Panc1 (cell line): ENCODE data around the gene SHROOM3. TPM values are rescaled to one million over a fixed set of nuclear protein-coding genes. Genes with fewer than 3 reads are reported as not detected.

ENCODE experiments used
- ATAC-seq: fragments of 200-7000 bp; cut with Tn5 transposase; 2 replicates; pipeline ENCODE4 v1.9.1; 2020; ENCODE audit warnings: mild to moderate bottlenecking, moderate library complexity
- BruUV-seq: library from RNA; stranded (reverse); fragments of 400-500 nt; replicated peaks from 2 replicates; lab custom pipeline; 2021; lab: Mats Ljungman, UMichigan
- CTCF ChIA-PET: fragments of 300-600 bp; sonication (Branson Sonifier 250); formaldehyde crosslinking; loops from one replicate; lab custom pipeline; 2022; ENCODE audit warnings: antibody characterized with exemption; lab: Charles Lee
- POLR2A ChIA-PET: fragments of 300-600 bp; sonication (Branson Sonifier 250); formaldehyde crosslinking; loops from one replicate; lab custom pipeline; 2022; ENCODE audit warnings: antibody characterized with exemption; lab: Charles Lee
- DNase-seq: peaks from one replicate; pipeline ENCODE4 v3.0.0-alpha.2; 2010; ENCODE audit warnings: low read depth, low spot score
- H3K27ac ChIP-seq: 2 replicates; pipeline ENCODE4 v1.5.1; 2011; ENCODE audit warnings: mild to moderate bottlenecking, low read length, inconsistent platforms
- H3K27me3 ChIP-seq: fragments of 200-500 bp; sonication (Bioruptor generic); 2 replicates; pipeline ENCODE4 v1.6.0; 2014; ENCODE audit warnings: low read length, inconsistent platforms; ENCODE audit not compliant: control insufficient read depth, insufficient read depth
- H3K36me3 ChIP-seq: fragments of 200-500 bp; sonication (Bioruptor generic); 2 replicates; pipeline ENCODE4 v1.5.1; 2014; ENCODE audit warnings: inconsistent platforms, mild to moderate bottlenecking, low read length, moderate library complexity; ENCODE audit not compliant: control insufficient read depth, insufficient read depth
- H3K4me1 ChIP-seq: 2 replicates; pipeline ENCODE4 v1.5.1; 2011; ENCODE audit warnings: inconsistent platforms, mild to moderate bottlenecking, low read length, moderate library complexity; ENCODE audit not compliant: control insufficient read depth, insufficient read depth
- H3K4me3 ChIP-seq, 2 experiments: 2 replicates each; pipeline ENCODE4 v1.5.1; 2011 to 2012; ENCODE audit warnings: low read depth in 2 of 2, low read length in 2 of 2, mild to moderate bottlenecking in 2 of 2, inconsistent platforms in 1 of 2, moderate library complexity in 1 of 2
- H3K9me3 ChIP-seq: fragments of 200-500 bp; sonication (Bioruptor generic); 2 replicates; pipeline ENCODE4 v1.5.1; 2014; ENCODE audit warnings: low read depth, mild to moderate bottlenecking, inconsistent platforms, low read length, moderate library complexity; ENCODE audit not compliant: control insufficient read depth, insufficient read depth
- POLR2AphosphoS5 ChIP-seq: IDR thresholded peaks from 2 replicates; pipeline ENCODE4 v1.6.1; 2012; ENCODE audit warnings: mild to moderate bottlenecking, low read depth, low read length, moderate library complexity
- SIN3A ChIP-seq: IDR thresholded peaks from 2 replicates; pipeline ENCODE4 v1.6.1; 2012; ENCODE audit warnings: low read depth, mild to moderate bottlenecking, low read length, moderate library complexity, borderline replicate concordance; ENCODE audit not compliant: insufficient read depth
- TCF7L2 ChIP-seq: IDR thresholded peaks from 2 replicates; pipeline ENCODE4 v1.6.1; 2011; ENCODE audit warnings: mild to moderate bottlenecking, low read depth, low read length, inconsistent platforms
- in situ Hi-C: cut with HindIII; loops from 2 replicates; pipeline ENCODE4 v1.10.0; 2016; ENCODE audit warnings: low sequenced_read_pairs, low pct_unique_long_range_greater_than_20kb
- intact Hi-C: fragments of 100-400 bp; cut with micrococcal nuclease; formaldehyde crosslinking; loops from one replicate; pipeline ENCODE4 v1.10.0; 2022; ENCODE audit not compliant: unreplicated experiment
- total RNA-seq: library from RNA; stranded (reverse); gene quantifications from one replicate; pipeline ENCODE4 v1.2.1, GENCODE V29; 2021; ENCODE audit not compliant: unreplicated experiment
- TF ChIP-seq, protein P1 (sequence below), 2 experiments: IDR thresholded peaks; 2 replicates each; pipeline ENCODE4 v1.6.1; 2011 to 2012; ENCODE audit warnings: low read depth in 2 of 2, control low read depth in 1 of 2, low read length in 1 of 2, mild to moderate bottlenecking in 1 of 2, moderate library complexity in 1 of 2; ENCODE audit not compliant: insufficient read depth in 1 of 2
- TF ChIP-seq, protein P2 (sequence below): fragments of 450-650 bp; IDR thresholded peaks from 2 replicates; pipeline ENCODE4 v1.5.1; 2017; ENCODE audit warnings: mild to moderate bottlenecking

The SHROOM3 gene
- total RNA-seq, 1 experiment from 2014 or later, result 7.2 TPM

DNA sequence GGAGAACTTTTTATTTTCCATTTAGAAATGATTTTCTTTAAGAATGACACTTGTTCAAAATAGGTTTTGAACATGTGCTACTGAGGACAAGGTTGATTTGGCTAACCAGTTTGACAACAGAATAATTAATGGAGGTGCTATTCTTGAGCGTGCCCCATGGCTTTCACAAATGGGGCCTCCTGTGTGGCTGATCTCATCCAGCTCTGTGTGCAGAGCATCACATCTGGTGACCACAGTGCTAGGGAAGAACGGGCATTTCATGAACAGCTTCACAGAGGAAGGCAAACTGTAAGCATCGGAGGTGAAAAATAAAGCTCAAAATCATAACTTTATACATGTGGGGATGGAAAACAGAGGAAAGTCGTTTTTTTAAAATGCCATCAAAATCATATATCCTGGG lies 314.3 kb downstream of the SHROOM3 start:
- no peaks in the 10 kb centered on the region; the same call in 1 of the 2 replicates for H3K4me1 ChIP-seq
- no peaks in the 10 kb centered on the region for H3K27me3 ChIP-seq
- BruUV-seq, result no TSS peak
- intact Hi-C loops (no loop called here), in situ Hi-C loops (no loop called here)
- H3K4me3 ChIP-seq, result no peak overlapping the region
- no peak for DNase-seq
- ChIA-PET CTCF (no interaction called here), POLR2A (no interaction called here)
- ATAC-seq, result no peak
- TF ChIP-seq, protein P1, sequence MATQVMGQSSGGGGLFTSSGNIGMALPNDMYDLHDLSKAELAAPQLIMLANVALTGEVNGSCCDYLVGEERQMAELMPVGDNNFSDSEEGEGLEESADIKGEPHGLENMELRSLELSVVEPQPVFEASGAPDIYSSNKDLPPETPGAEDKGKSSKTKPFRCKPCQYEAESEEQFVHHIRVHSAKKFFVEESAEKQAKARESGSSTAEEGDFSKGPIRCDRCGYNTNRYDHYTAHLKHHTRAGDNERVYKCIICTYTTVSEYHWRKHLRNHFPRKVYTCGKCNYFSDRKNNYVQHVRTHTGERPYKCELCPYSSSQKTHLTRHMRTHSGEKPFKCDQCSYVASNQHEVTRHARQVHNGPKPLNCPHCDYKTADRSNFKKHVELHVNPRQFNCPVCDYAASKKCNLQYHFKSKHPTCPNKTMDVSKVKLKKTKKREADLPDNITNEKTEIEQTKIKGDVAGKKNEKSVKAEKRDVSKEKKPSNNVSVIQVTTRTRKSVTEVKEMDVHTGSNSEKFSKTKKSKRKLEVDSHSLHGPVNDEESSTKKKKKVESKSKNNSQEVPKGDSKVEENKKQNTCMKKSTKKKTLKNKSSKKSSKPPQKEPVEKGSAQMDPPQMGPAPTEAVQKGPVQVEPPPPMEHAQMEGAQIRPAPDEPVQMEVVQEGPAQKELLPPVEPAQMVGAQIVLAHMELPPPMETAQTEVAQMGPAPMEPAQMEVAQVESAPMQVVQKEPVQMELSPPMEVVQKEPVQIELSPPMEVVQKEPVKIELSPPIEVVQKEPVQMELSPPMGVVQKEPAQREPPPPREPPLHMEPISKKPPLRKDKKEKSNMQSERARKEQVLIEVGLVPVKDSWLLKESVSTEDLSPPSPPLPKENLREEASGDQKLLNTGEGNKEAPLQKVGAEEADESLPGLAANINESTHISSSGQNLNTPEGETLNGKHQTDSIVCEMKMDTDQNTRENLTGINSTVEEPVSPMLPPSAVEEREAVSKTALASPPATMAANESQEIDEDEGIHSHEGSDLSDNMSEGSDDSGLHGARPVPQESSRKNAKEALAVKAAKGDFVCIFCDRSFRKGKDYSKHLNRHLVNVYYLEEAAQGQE (IDR thresholded peaks at IDR 0.05; ENCODE audit: insufficient read depth in 1 of 2, low read depth in 2 of 2, low read length in 1 of 2), result no peak
- no peak for TF ChIP-seq SIN3A
- no peak for TF ChIP-seq POLR2AphosphoS5
- TF ChIP-seq, protein P2, sequence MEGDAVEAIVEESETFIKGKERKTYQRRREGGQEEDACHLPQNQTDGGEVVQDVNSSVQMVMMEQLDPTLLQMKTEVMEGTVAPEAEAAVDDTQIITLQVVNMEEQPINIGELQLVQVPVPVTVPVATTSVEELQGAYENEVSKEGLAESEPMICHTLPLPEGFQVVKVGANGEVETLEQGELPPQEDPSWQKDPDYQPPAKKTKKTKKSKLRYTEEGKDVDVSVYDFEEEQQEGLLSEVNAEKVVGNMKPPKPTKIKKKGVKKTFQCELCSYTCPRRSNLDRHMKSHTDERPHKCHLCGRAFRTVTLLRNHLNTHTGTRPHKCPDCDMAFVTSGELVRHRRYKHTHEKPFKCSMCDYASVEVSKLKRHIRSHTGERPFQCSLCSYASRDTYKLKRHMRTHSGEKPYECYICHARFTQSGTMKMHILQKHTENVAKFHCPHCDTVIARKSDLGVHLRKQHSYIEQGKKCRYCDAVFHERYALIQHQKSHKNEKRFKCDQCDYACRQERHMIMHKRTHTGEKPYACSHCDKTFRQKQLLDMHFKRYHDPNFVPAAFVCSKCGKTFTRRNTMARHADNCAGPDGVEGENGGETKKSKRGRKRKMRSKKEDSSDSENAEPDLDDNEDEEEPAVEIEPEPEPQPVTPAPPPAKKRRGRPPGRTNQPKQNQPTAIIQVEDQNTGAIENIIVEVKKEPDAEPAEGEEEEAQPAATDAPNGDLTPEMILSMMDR, result no peak
- TF ChIP-seq TCF7L2, result no peak
- H3K36me3 ChIP-seq, result no peaks in the 10 kb centered on the region
- H3K9me3 ChIP-seq, result peaks cover 3% of the 10 kb centered on the region; the same call in 1 of the 2 replicates
- H3K27ac ChIP-seq, result no peak overlapping the region

DNA sequence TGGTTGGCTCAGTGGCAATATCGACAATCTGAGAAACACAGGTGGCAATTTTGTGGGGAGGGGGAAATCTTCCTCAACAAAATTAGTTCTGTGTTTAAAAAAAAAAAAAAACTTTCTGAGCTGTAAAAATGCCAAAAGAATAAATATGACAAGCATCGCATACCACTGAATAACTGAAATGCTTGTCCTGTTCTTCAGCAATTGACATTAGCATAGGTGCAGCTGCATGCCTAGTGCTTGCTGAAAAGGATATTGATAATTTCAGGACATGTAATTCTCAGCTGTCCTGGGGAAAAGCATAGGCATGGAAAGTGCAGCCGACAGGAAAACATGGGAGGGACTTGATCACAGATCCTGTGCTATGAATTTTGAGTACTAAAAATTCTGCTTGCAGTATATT lies 315.7 kb downstream of the SHROOM3 start:
- intact Hi-C loops (loop anchor here (10.0 kb wide), 1 partner anchor 316 kb away; the partner anchor contains the start of gene SHROOM3), in situ Hi-C loops (no loop called here)
- DNase-seq (no peak), ATAC-seq (no peak)
- no peaks in the 10 kb centered on the region for H3K36me3 ChIP-seq
- POLR2A ChIA-PET, result no interaction called here
- no TSS peak for BruUV-seq
- no peaks in the 10 kb centered on the region for H3K27me3 ChIP-seq
- no peak overlapping the region for H3K4me3 ChIP-seq
- H3K9me3 ChIP-seq, result peaks cover 3% of the 10 kb centered on the region; the same call in 1 of the 2 replicates
- CTCF ChIA-PET, result no interaction called here
- H3K27ac ChIP-seq, result no peak overlapping the region
- no peaks in the 10 kb centered on the region; the same call in 1 of the 2 replicates for H3K4me1 ChIP-seq
- TF ChIP-seq SIN3A (no peak), TCF7L2 (no peak), POLR2AphosphoS5 (no peak)
- TF ChIP-seq, protein P1 (IDR thresholded peaks at IDR 0.05; ENCODE audit: insufficient read depth in 1 of 2, low read depth in 2 of 2, low read length in 1 of 2), result no peak
- TF ChIP-seq, protein P2, result no peak
